K562 (cell line): ENCODE data around the gene PLEKHA6.

ENCODE experiments used
- CREBBP ChIP-seq: IDR thresholded peaks from one replicate; pipeline ENCODE4 v1.6.1; 2012; ENCODE audit warnings: low read depth, mild to moderate bottlenecking, control low read depth, inconsistent platforms, low read length
- PATZ1 ChIP-seq: fragments of 250-450 bp; sonication (Bioruptor Pico); IDR thresholded peaks from 2 replicates; pipeline ENCODE4 v1.5.0; 2020; ENCODE audit warnings: mild to moderate bottlenecking, borderline replicate concordance
- SP2 ChIP-seq: IDR thresholded peaks from 2 replicates; pipeline ENCODE4 v1.6.1; 2011; ENCODE audit warnings: mild to moderate bottlenecking, low read depth, low read length, moderate library complexity; ENCODE audit not compliant: poor library complexity, severe bottlenecking; ENCODE audit errors: extremely low read depth
- TCF7L2 ChIP-seq: fragments of 150-350 bp; IDR thresholded peaks from 2 replicates; pipeline ENCODE4 v1.6.1; 2016; ENCODE audit warnings: low read depth, mild to moderate bottlenecking, low read length, moderate library complexity
- YBX1 ChIP-seq: fragments of 450-650 bp; IDR thresholded peaks from 2 replicates; pipeline ENCODE4 v1.7.1; 2016; ENCODE audit warnings: mild to moderate bottlenecking
- ZBTB40 ChIP-seq, 2 experiments: fragments of 450-650 bp in 1 of 2; sonication (generic) in 1 of 2; formaldehyde crosslinking in 1 of 2; IDR thresholded peaks; 2 replicates each; pipeline versions ENCODE4 v1.7.1 to v1.9.0; 2016 to 2022; ENCODE audit warnings: inconsistent platforms in 1 of 2, mild to moderate bottlenecking in 1 of 2, missing genetic modification reagents in 1 of 2
- ZBTB7A ChIP-seq: IDR thresholded peaks from 2 replicates; pipeline ENCODE4 v1.6.1; 2011; ENCODE audit warnings: low read depth, mild to moderate bottlenecking, low read length, moderate library complexity, borderline replicate concordance; ENCODE audit not compliant: control insufficient read depth
- ZNF274 ChIP-seq: IDR thresholded peaks from 2 replicates; pipeline ENCODE4 v1.6.1; 2011; ENCODE audit warnings: low read depth, mild to moderate bottlenecking, low read length, moderate library complexity, borderline replicate concordance
- TF ChIP-seq, protein P1 (sequence below): sonication (generic); formaldehyde crosslinking; IDR thresholded peaks from 2 replicates; pipeline ENCODE4 v1.8.1; 2023; ENCODE audit warnings: mild to moderate bottlenecking, missing genetic modification reagents

DNA sequence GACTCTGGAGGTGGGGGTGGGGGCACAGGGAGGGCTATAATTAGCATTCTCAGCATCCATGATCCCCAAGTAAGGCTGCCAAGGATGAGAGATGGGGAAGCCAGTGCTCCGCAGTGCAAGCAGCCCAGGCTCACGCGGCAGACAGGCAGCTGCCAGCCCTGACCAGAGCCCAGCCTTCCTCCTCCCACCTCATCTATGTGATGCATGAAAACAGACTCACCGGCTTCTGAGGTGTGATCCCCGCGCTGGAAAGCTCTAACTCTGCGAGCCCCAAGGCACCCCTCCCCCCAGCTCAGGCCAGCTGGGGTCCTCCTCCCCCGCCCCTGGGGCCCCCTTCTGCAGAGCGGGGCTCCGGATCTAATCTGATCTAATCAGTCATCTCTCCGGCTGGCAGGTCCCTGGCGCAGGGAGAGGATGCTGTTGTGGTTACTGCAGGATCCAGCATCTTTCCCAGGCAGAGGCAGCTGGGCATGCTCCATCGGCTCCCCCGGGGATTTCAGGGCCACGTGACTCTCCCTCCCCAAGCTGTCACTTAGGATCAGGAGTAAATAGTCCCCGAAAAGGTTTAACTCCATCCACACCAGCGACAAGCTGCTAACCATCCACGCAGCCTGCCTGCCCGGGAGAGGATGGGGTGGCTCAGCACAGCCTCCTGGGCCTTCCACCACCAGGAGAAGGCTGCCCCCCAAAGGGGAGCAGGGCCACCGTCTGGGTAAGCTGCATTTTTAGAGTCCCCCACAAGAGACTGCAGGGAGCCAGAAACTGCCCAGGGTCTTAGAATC, at the start of gene PLEKHA6:
- TF ChIP-seq, protein P1, sequence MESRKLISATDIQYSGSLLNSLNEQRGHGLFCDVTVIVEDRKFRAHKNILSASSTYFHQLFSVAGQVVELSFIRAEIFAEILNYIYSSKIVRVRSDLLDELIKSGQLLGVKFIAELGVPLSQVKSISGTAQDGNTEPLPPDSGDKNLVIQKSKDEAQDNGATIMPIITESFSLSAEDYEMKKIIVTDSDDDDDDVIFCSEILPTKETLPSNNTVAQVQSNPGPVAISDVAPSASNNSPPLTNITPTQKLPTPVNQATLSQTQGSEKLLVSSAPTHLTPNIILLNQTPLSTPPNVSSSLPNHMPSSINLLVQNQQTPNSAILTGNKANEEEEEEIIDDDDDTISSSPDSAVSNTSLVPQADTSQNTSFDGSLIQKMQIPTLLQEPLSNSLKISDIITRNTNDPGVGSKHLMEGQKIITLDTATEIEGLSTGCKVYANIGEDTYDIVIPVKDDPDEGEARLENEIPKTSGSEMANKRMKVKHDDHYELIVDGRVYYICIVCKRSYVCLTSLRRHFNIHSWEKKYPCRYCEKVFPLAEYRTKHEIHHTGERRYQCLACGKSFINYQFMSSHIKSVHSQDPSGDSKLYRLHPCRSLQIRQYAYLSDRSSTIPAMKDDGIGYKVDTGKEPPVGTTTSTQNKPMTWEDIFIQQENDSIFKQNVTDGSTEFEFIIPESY = no peak
- TF ChIP-seq TCF7L2 (no peak), ZBTB40 (IDR thresholded peaks at IDR 0.05) (no peak), ZBTB40 (CRISPR knock-in tag; IDR thresholded peaks at IDR 0.05) (no peak), ZBTB7A (0 out of 2 replicates have a peak, but pooled peaks have one; percentile 28), ZNF274 (no peak), SP2 (no peak), CREBBP (no peak), PATZ1 (no peak), YBX1 (no peak)
